H1 (cell line): ENCODE results near the gene SCMH1. TPM values are rescaled to one million over a fixed set of nuclear protein-coding genes. Genes with fewer than 3 reads are reported as not detected.

ENCODE experiments used
- CTCF ChIA-PET: fragments of 300-600 bp; sonication (Branson Sonifier 250); formaldehyde crosslinking; loops from one replicate; lab custom pipeline; 2021; ENCODE audit not compliant: partially characterized antibody; lab: Charles Lee
- POLR2A ChIA-PET: fragments of 300-600 bp; sonication (Branson Sonifier 250); formaldehyde crosslinking; loops from one replicate; lab custom pipeline; 2021; ENCODE audit warnings: inconsistent platforms; ENCODE audit not compliant: partially characterized antibody; lab: Charles Lee
- DNase-seq, 2 experiments: peaks; one replicate each; pipeline versions ENCODE4 v3.0.0 to v3.0.0-alpha.2; 2010 to 2022; ENCODE audit warnings: low spot score in 2 of 2, low read depth in 1 of 2, mixed read lengths in 1 of 2
- FAIRE-seq: peaks from 2 replicates; lab custom pipeline; 2011; peaks lifted over from hg19 to GRCh38; lab: Jason Lieb, UNC
- H2AFZ ChIP-seq: 2 replicates; pipeline ENCODE4 v1.8.1; 2012; ENCODE audit warnings: low read length, inconsistent platforms
- H2AK5ac ChIP-seq: 2 replicates; pipeline ENCODE4 v1.6.1; 2013; ENCODE audit warnings: low read depth, low read length
- H2BK120ac ChIP-seq: replicated peaks from 2 replicates; pipeline ENCODE3; 2013; ENCODE audit warnings: low read depth, low read length, inconsistent platforms
- H2BK12ac ChIP-seq: 2 replicates; pipeline ENCODE4 v1.6.1; 2013; ENCODE audit warnings: low read depth, low read length
- H2BK15ac ChIP-seq: 2 replicates; pipeline ENCODE4 v1.6.1; 2013; ENCODE audit warnings: low read length
- H2BK20ac ChIP-seq: 2 replicates; pipeline ENCODE4 v1.6.1; 2013; ENCODE audit warnings: low read length
- H2BK5ac ChIP-seq: 2 replicates; pipeline ENCODE4 v1.6.1; 2013; ENCODE audit warnings: low read depth, low read length
- H3K14ac ChIP-seq: 2 replicates; pipeline ENCODE4 v1.6.1; 2013; ENCODE audit warnings: inconsistent platforms; ENCODE audit not compliant: insufficient read length
- H3K18ac ChIP-seq: 2 replicates; pipeline ENCODE4 v1.6.1; 2013; ENCODE audit warnings: low read length; ENCODE audit errors: extremely low read depth
- H3K23ac ChIP-seq: 2 replicates; pipeline ENCODE4 v1.6.1; 2013; ENCODE audit warnings: inconsistent platforms; ENCODE audit not compliant: insufficient read length
- H3K23me2 ChIP-seq: 2 replicates; pipeline ENCODE4 v1.6.1; 2013; ENCODE audit warnings: low read depth, low read length
- H3K27ac ChIP-seq: 2 replicates; pipeline ENCODE4 v1.6.1; 2011; ENCODE audit warnings: low read depth, low read length, inconsistent platforms
- H3K27me3 ChIP-seq, 4 experiments: replicated peaks in 1 of 4; 1 replicate in 1 of 4; 2 replicates in 3 of 4; pipeline versions ENCODE4 v1.6.1 to v1.8.1; 2011 to 2013; ENCODE audit warnings: low read length in 3 of 4, mild to moderate bottlenecking in 3 of 4, inconsistent platforms in 2 of 4, mixed read lengths in 2 of 4, moderate library complexity in 1 of 4; ENCODE audit not compliant: control insufficient read depth in 3 of 4, insufficient read depth in 3 of 4; ENCODE audit errors: extremely low read depth in 1 of 4
- H3K36me3 ChIP-seq, 4 experiments: 2 replicates each; pipeline versions ENCODE4 v1.6.1 to v1.8.1; 2011 to 2013; ENCODE audit warnings: mild to moderate bottlenecking in 4 of 4, low read length in 3 of 4, moderate library complexity in 2 of 4, control low read depth in 1 of 4, inconsistent platforms in 1 of 4; ENCODE audit not compliant: insufficient read depth in 4 of 4, control insufficient read depth in 2 of 4
- H3K4ac ChIP-seq: replicated peaks from 2 replicates; pipeline ENCODE3; 2013; ENCODE audit warnings: low read length, low read depth, mixed read lengths, inconsistent platforms; ENCODE audit not compliant: insufficient read length
- H3K4me1 ChIP-seq, 4 experiments: replicated peaks in 1 of 4; 1 replicate in 1 of 4; 2 replicates in 3 of 4; pipeline versions ENCODE4 v1.6.1 to v1.8.1; 2011 to 2013; ENCODE audit warnings: low read length in 3 of 4, inconsistent platforms in 2 of 4, mixed read lengths in 1 of 4; ENCODE audit not compliant: insufficient read depth in 4 of 4, control insufficient read depth in 3 of 4
- H3K4me2 ChIP-seq, 2 experiments: 2 replicates each; pipeline versions ENCODE4 v1.6.1 to v1.8.1; 2011 to 2013; ENCODE audit warnings: low read depth in 2 of 2, low read length in 2 of 2, control low read depth in 1 of 2, inconsistent platforms in 1 of 2, mild to moderate bottlenecking in 1 of 2; ENCODE audit not compliant: insufficient read depth in 1 of 2
- H3K4me3 ChIP-seq, 4 experiments: fragments of 200-600, 300-600 bp in 1 of 4; sonication (generic), shearing (Covaris generic), sonication (Bioruptor Twin) in 1 of 4; 2 replicates each; pipeline versions ENCODE4 v1.5.1 to v1.8.1; 2011 to 2016; ENCODE audit warnings: low read length in 4 of 4, low read depth in 3 of 4, control low read depth in 2 of 4, inconsistent platforms in 2 of 4, mild to moderate bottlenecking in 2 of 4, mixed read lengths in 1 of 4, moderate library complexity in 1 of 4; ENCODE audit not compliant: insufficient read depth in 2 of 4; ENCODE audit errors: extremely low read depth in 1 of 4
- H3K56ac ChIP-seq: replicated peaks from 2 replicates; pipeline ENCODE3; 2013; ENCODE audit warnings: low read depth, mild to moderate bottlenecking, mixed read lengths, low read length, inconsistent platforms; ENCODE audit not compliant: insufficient read length
- H3K79me1 ChIP-seq: 2 replicates; pipeline ENCODE4 v1.6.1; 2013; ENCODE audit warnings: low read depth, low read length, control low read depth
- H3K79me2 ChIP-seq, 2 experiments: 2 replicates each; pipeline versions ENCODE4 v1.6.1 to v1.8.1; 2012 to 2013; ENCODE audit warnings: low read length in 2 of 2, mild to moderate bottlenecking in 2 of 2, inconsistent platforms in 1 of 2; ENCODE audit not compliant: insufficient read depth in 2 of 2, control insufficient read depth in 1 of 2
- H3K9ac ChIP-seq, 4 experiments: replicated peaks in 1 of 4; 1 replicate in 1 of 4; 2 replicates in 3 of 4; pipeline versions ENCODE4 v1.6.1 to v1.8.1; 2011 to 2013; ENCODE audit warnings: low read depth in 3 of 4, low read length in 3 of 4, control low read depth in 2 of 4, mild to moderate bottlenecking in 2 of 4, moderate library complexity in 2 of 4, inconsistent platforms in 1 of 4; ENCODE audit errors: extremely low read depth in 1 of 4
- H3K9me3 ChIP-seq, 2 experiments: 2 replicates each; pipeline versions ENCODE4 v1.6.1 to v1.8.1; 2012 to 2013; ENCODE audit warnings: mild to moderate bottlenecking in 2 of 2, moderate library complexity in 2 of 2, control low read depth in 1 of 2, inconsistent platforms in 1 of 2, low read depth in 1 of 2, low read length in 1 of 2, mixed read lengths in 1 of 2; ENCODE audit not compliant: insufficient read depth in 2 of 2
- H4K20me1 ChIP-seq, 2 experiments: replicated peaks in 1 of 2; 2 replicates each; pipeline versions ENCODE3 to v1.8.1; 2011 to 2013; ENCODE audit warnings: inconsistent platforms in 2 of 2, low read length in 2 of 2, mild to moderate bottlenecking in 1 of 2; ENCODE audit not compliant: insufficient read depth in 2 of 2, control insufficient read depth in 1 of 2
- H4K5ac ChIP-seq: 2 replicates; pipeline ENCODE4 v1.6.1; 2013; ENCODE audit warnings: low read length, low read depth, mixed read lengths, inconsistent platforms; ENCODE audit not compliant: insufficient read length
- H4K8ac ChIP-seq: 2 replicates; pipeline ENCODE4 v1.8.0; 2013; ENCODE audit warnings: mild to moderate bottlenecking, moderate library complexity, low read length, inconsistent platforms; ENCODE audit not compliant: insufficient read depth; ENCODE audit errors: extremely low read depth
- H4K91ac ChIP-seq: replicated peaks from 2 replicates; pipeline ENCODE3; 2013; ENCODE audit warnings: low read length, mixed read lengths, inconsistent platforms; ENCODE audit not compliant: insufficient read length
- CHD2 ChIP-seq: IDR thresholded peaks from 2 replicates; pipeline ENCODE4 v1.6.1; 2012; ENCODE audit warnings: low read length, improper control_type of control experiment
- HDAC2 ChIP-seq, 2 experiments: fragments of 300-600 bp in 1 of 2; sonication (generic) in 1 of 2; IDR thresholded peaks; 2 replicates each; pipeline ENCODE4 v1.6.1; 2011 to 2012; ENCODE audit warnings: low read depth in 2 of 2, low read length in 2 of 2, mild to moderate bottlenecking in 2 of 2, moderate library complexity in 2 of 2, borderline replicate concordance in 1 of 2, inconsistent platforms in 1 of 2
- USF2 ChIP-seq: IDR thresholded peaks from 2 replicates; pipeline ENCODE4 v1.6.1; 2011; ENCODE audit warnings: low read length, improper control_type of control experiment
- YY1 ChIP-seq: IDR thresholded peaks from 2 replicates; pipeline ENCODE4 v1.6.1; 2011; ENCODE audit warnings: low read depth, mild to moderate bottlenecking, low read length
- WGBS, 2 experiments: shearing (Covaris generic) in 1 of 2; methylation state at CpG; one replicate each; pipeline versions ENCODE4 v1.1.6 to v1.1.7; 2013 to 2015; ENCODE audit warnings: low lambda C conversion rate in 2 of 2, mixed read lengths in 2 of 2, inconsistent platforms in 1 of 2, low coverage in 1 of 2, missing lambda C conversion rate in 1 of 2; ENCODE audit not compliant: insufficient replicate concordance in 2 of 2, insufficient coverage in 1 of 2, insufficient read length in 1 of 2; ENCODE audit errors: extremely low coverage in 1 of 2, missing lambda C conversion rate in 1 of 2; 5-methylcytosine and 5-hydroxymethylcytosine counted together
- polyA plus RNA-seq, 7 experiments: library from polyadenylated mRNA; depleted of rRNA in 3 of 7; stranded (reverse) in 5 of 7; unstranded in 2 of 7; fragments of >200 nt in 5 of 7; fragments of 200-250 nt in 2 of 7; gene quantifications; 1 replicate in 5 of 7; 2 replicates in 1 of 7; 4 replicates in 1 of 7; pipeline versions ENCODE4 v1.2.1 to v1.2.3, GENCODE V29; 2011 to 2013; ENCODE audit warnings: missing spikeins in 2 of 7, mixed read lengths in 2 of 7
- total RNA-seq: library from RNA; stranded (reverse); fragmentation: NEBNext Ultra II Directional; extraction: Animal tissue kit (Norgen Biotek cat#: 25700); gene quantifications from 2 replicates; pipeline ENCODE4 v1.2.1, GENCODE V29; 2021
- TF ChIP-seq, protein P1 (sequence below): IDR thresholded peaks from 2 replicates; pipeline ENCODE4 v1.6.1; 2012; ENCODE audit warnings: inconsistent platforms

Gene SCMH1
- total and polyA plus RNA-seq, 2 of the 8 experiments (the other 6 are each of a cell fraction or from before 2014, with no cell fraction given) = 16.6 to 30.7 TPM

DNA sequence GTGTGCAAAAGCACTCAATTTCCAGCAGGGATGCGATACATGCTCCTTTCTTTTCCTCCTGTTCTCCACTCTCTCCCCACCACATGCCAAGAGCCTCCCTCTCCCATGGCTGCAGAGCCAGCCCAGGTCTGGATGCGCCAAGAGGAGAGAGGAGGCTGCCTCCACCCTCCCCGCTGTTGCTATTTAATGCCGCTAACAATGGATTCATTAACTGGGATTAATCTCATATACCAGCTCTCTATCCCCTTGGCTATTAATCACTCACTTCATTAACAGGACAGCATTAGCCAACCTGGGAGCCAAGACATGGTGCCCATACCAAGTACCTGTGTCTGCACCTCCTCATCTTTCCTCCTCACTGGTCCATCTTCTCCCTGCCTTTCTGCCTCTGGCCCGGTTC, 49.1 kb upstream of the SCMH1 start:
- no peak overlapping the region for H4K91ac ChIP-seq
- H3K79me2 ChIP-seq = no peaks in the 10 kb centered on the region
- H3K79me1 ChIP-seq = no peaks in the 10 kb centered on the region; the same call in 1 of the 2 replicates
- H2BK12ac ChIP-seq = 0 out of 2 replicates have a peak overlapping the region, but pooled peaks have one; percentile 23
- POLR2A ChIA-PET = no interaction called here
- H2BK120ac ChIP-seq = no peak overlapping the region
- WGBS, 2 experiments = 90% methylated on average over 5 of the region's 5 CpGs; no CpG with 5 or more reads in 1 of the 2 experiments
- no peak overlapping the region for H2BK5ac ChIP-seq
- H3K9me3 ChIP-seq = no peaks in the 10 kb centered on the region
- no peak overlapping the region for H3K4ac ChIP-seq
- no peak overlapping the region for H2BK20ac ChIP-seq
- no peak overlapping the region for H3K56ac ChIP-seq
- H2AFZ ChIP-seq = no peak overlapping the region
- H3K9ac ChIP-seq = no peak overlapping the region
- H3K4me1 ChIP-seq = peaks cover 6 to 10% (median 8%) of the 10 kb centered on the region in 4 experiments; a peak in 6 of 7 replicates
- H4K8ac ChIP-seq = no peak overlapping the region
- H3K23me2 ChIP-seq = no peaks in the 10 kb centered on the region
- H3K14ac ChIP-seq = no peak overlapping the region
- H3K36me3 ChIP-seq = no peaks in the 10 kb centered on the region
- H3K27ac ChIP-seq = no peak overlapping the region
- TF ChIP-seq CHD2 (no peak), HDAC2 (IDR thresholded peaks at IDR 0.05; ENCODE audit: borderline replicate concordance in 1 of 2, low read depth in 2 of 2, low read length in 2 of 2) (no peak), USF2 (no peak), YY1 (no peak)
- TF ChIP-seq, protein P1, sequence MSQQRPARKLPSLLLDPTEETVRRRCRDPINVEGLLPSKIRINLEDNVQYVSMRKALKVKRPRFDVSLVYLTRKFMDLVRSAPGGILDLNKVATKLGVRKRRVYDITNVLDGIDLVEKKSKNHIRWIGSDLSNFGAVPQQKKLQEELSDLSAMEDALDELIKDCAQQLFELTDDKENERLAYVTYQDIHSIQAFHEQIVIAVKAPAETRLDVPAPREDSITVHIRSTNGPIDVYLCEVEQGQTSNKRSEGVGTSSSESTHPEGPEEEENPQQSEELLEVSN = no peak
- no peak overlapping the region for H3K4me2 ChIP-seq
- H3K4me3 ChIP-seq = no peak overlapping the region
- peaks cover 0 to 2% (median 0%) of the 10 kb centered on the region in 4 experiments; a peak in 2 of 7 replicates for H3K27me3 ChIP-seq
- no peak overlapping the region for H3K18ac ChIP-seq
- H2BK15ac ChIP-seq = no peak overlapping the region
- FAIRE-seq (no peak), DNase-seq (no peak)
- CTCF ChIA-PET = interaction anchor here (0.7 to 14.8 kb wide), 8 partner anchors 14 to 143 kb away, joined by 3 to 213 read pairs (median 4); no protein-coding TSS in a partner anchor
- no peak overlapping the region for H2AK5ac ChIP-seq
- peaks cover 0 to 2% of the 10 kb centered on the region in 2 experiments for H4K20me1 ChIP-seq
- no peak overlapping the region for H4K5ac ChIP-seq
- no peak overlapping the region for H3K23ac ChIP-seq
